Sigmoid colon (tissue), 7 donors: ENCODE results near the gene FOSL2. TPM values are rescaled to one million over a fixed set of nuclear protein-coding genes. Genes with fewer than 3 reads are reported as not detected.
A peak's percentile ranks its signal among the peaks of the same experiment; 100 is the strongest.

Source experiments
- DNase-seq: peaks from one replicate; pipeline ENCODE4 v3.0.0-alpha.2; 2019
- H3K27ac ChIP-seq, 4 donors: fragments of 200-600 bp; sonication (generic); one replicate each; pipeline ENCODE4 v1.5.1; 2016 to 2019; ENCODE audit warnings: mild to moderate bottlenecking in 1 of 4
- H3K27me3 ChIP-seq, 3 donors: fragments of 200-600 bp; sonication (generic); one replicate each; pipeline ENCODE4 v1.5.1; 2019; ENCODE audit warnings: mild to moderate bottlenecking in 1 of 3
- H3K36me3 ChIP-seq, 4 donors: fragments of 200-600 bp; sonication (generic); one replicate each; pipeline ENCODE4 v1.5.1; 2016 to 2019
- H3K4me1 ChIP-seq, 4 donors: fragments of 200-600 bp; sonication (generic); one replicate each; pipeline ENCODE4 v1.5.1; 2017 to 2019
- H3K4me3 ChIP-seq, 4 donors: fragments of 200-600 bp; sonication (generic); one replicate each; pipeline ENCODE4 v1.5.1; 2017 to 2019; ENCODE audit warnings: mild to moderate bottlenecking in 2 of 4, moderate library complexity in 1 of 4
- H3K9me3 ChIP-seq, 4 donors: fragments of 200-600 bp in 3 of 4; sonication (generic) in 3 of 4; one replicate each; pipeline versions ENCODE4 v1.5.1 to v1.6.1; 2013 to 2019
- CTCF ChIP-seq, 4 experiments: fragments of 450-650 bp in 3 of 4; fragments of 200-600 bp in 1 of 4; IDR thresholded peaks; one replicate each; pipeline ENCODE4 v1.5.1; 2016 to 2019; ENCODE audit warnings: antibody characterized with exemption in 4 of 4, mild to moderate bottlenecking in 3 of 4, moderate library complexity in 2 of 4
- EP300 ChIP-seq, 4 donors: sonication (generic); formaldehyde crosslinking; IDR thresholded peaks; one replicate each; pipeline ENCODE4 v1.6.1; 2017; ENCODE audit warnings: antibody characterized with exemption in 4 of 4
- POLR2A ChIP-seq, 2 donors: fragments of 450-650 bp; IDR thresholded peaks; one replicate each; pipeline ENCODE4 v1.6.1; 2016; ENCODE audit warnings: antibody characterized with exemption in 2 of 2, mild to moderate bottlenecking in 2 of 2, moderate library complexity in 2 of 2
- POLR2AphosphoS5 ChIP-seq, 4 donors: sonication (generic); formaldehyde crosslinking; IDR thresholded peaks; one replicate each; pipeline ENCODE4 v1.6.1; 2017; ENCODE audit warnings: antibody characterized with exemption in 4 of 4
- WGBS, 2 donors: extraction: QIAGEN DNeasy Blood & Tissue Kit; methylation state at CpG; one replicate each; pipeline ENCODE4 v1.1.7; 2013; 5-methylcytosine and 5-hydroxymethylcytosine counted together
- intact Hi-C: fragments of 100-400 bp; cut with DNase I; formaldehyde crosslinking; loops from one replicate; pipeline ENCODE4 v1.15.1; 2023
- polyA plus RNA-seq, 3 donors: library from polyadenylated mRNA; stranded (reverse); fragments of 200-250 nt; gene quantifications; one replicate each; pipeline ENCODE4 v1.2.3, GENCODE V29; 2013
- total RNA-seq, 4 donors: library from RNA; depleted of rRNA; stranded (reverse); fragments of >200 nt; gene quantifications; one replicate each; pipeline ENCODE4 v1.1.0, GENCODE V29; 2016
- donor health status: healthy with polysubstance abuse.
- donor health status: Bipolar disorder and iron deficiency.
- donor health status: healthy.

The FOSL2 gene
- total and polyA plus RNA-seq, 7 donors: 30.0 to 208 (median 65.8) TPM

GRCh38 chr2:28400921-28401320 lies 8.3 kb downstream of the FOSL2 start:
- H3K4me3 ChIP-seq: peak overlapping the region in 1 of 4 donors; percentile 13
- peaks cover 21 to 54% (median 24%) of the 10 kb centered on the region in 4 donors for H3K36me3 ChIP-seq
- no peaks in the 10 kb centered on the region for H3K27me3 ChIP-seq
- H3K9me3 ChIP-seq: no peaks in the 10 kb centered on the region
- no peak for TF ChIP-seq POLR2A (IDR thresholded peaks at IDR 0.05)
- TF ChIP-seq CTCF (IDR thresholded peaks at IDR 0.05): no peak
- TF ChIP-seq EP300 (IDR thresholded peaks at IDR 0.05): no peak
- TF ChIP-seq POLR2AphosphoS5 (IDR thresholded peaks at IDR 0.05): no peak
- peaks cover 0 to 92% (median 83%) of the 10 kb centered on the region in 4 donors for H3K4me1 ChIP-seq
- 81 to 89% methylated on average over 1 of the region's 1 CpG for WGBS, 2 donors
- intact Hi-C loops: no loop called here
- DNase-seq: no peak
- H3K27ac ChIP-seq: peak overlapping the region; percentile 97 to 100 (median 100)

GRCh38 chr2:28401411-28401810 lies 8.8 kb downstream of the FOSL2 start:
- WGBS, 2 donors: 65 to 79% methylated on average over 4 of the region's 4 CpGs
- Histone ChIP-seq H3K4me3 (no peak overlapping the region), H3K27me3 (no peaks in the 10 kb centered on the region), H3K4me1 (peaks cover 0 to 97% (median 88%) of the 10 kb centered on the region in 4 donors), H3K27ac (peak overlapping the region; percentile 97 to 100 (median 100)), H3K9me3 (no peaks in the 10 kb centered on the region), H3K36me3 (peaks cover 25 to 59% (median 28%) of the 10 kb centered on the region in 4 donors)
- peak; percentile 52 for DNase-seq
- TF ChIP-seq POLR2AphosphoS5 (IDR thresholded peaks at IDR 0.05) (peak in 1 of 4 donors; percentile 10), EP300 (IDR thresholded peaks at IDR 0.05) (no peak)
- intact Hi-C loops: no loop called here

- peak; percentile 56 for DNase-seq
- H3K27ac ChIP-seq: peak overlapping the region in 2 of 4 donors; percentile 100
- 90 to 92% methylated on average over 6 of the region's 6 CpGs for WGBS, 2 donors
- intact Hi-C loops: no loop called here
- H3K27me3 ChIP-seq: no peaks in the 10 kb centered on the region
- H3K4me1 ChIP-seq: peaks cover 0 to 100% (median 92%) of the 10 kb centered on the region in 4 donors
- H3K9me3 ChIP-seq: no peaks in the 10 kb centered on the region
- H3K36me3 ChIP-seq: peaks cover 31 to 65% (median 35%) of the 10 kb centered on the region in 4 donors
- no peak for TF ChIP-seq EP300 (IDR thresholded peaks at IDR 0.05)
- TF ChIP-seq POLR2AphosphoS5 (IDR thresholded peaks at IDR 0.05): peak in 1 of 4 donors; percentile 14
- no peak overlapping the region for H3K4me3 ChIP-seq
Observed at GRCh38 chr2:28401948-28402550, 9.4 kb downstream of the FOSL2 start.

DNA sequence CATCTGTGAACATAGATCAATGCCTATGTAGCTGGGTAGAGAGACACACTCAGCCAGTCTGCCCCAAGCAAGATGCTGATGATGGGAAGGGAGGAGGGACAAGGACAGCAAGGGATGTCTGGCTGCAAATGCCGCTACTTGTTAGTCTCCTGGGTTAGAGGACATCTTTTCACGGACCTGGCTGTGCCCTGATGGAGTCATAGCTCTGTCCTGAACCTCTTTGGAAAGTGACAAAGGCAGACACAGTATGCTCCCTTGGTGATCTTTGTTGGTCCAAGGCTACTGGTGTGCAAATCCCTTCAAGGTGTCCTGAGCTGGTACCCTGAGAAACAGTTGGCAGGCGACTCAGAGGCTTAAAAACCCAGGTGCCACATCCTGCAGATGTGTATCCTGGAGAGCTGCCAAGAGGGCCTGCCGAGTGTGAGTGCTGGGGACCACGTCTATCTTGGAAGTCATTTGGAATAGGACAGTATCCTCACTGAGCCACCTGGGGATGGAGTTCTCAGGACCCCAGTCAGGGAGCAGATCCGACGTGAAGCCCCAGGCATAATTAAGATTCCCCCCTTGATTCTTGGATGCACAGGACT lies 10.8 kb downstream of the FOSL2 start:
- 56 to 58% methylated on average over 7 of the region's 7 CpGs for WGBS, 2 donors
- peak; percentile 70 for DNase-seq
- TF ChIP-seq EP300 (IDR thresholded peaks at IDR 0.05) (no peak), POLR2AphosphoS5 (IDR thresholded peaks at IDR 0.05) (peak in 1 of 4 donors; percentile 3)
- H3K27me3 ChIP-seq: no peaks in the 10 kb centered on the region
- H3K4me1 ChIP-seq: peaks cover 0 to 100% (median 89%) of the 10 kb centered on the region in 4 donors
- intact Hi-C loops: no loop called here
- peaks cover 45 to 72% (median 49%) of the 10 kb centered on the region in 4 donors for H3K36me3 ChIP-seq
- peak overlapping the region in 2 of 4 donors; percentile 37 to 100 for H3K27ac ChIP-seq
- H3K9me3 ChIP-seq: no peaks in the 10 kb centered on the region
- H3K4me3 ChIP-seq: no peak overlapping the region

- intact Hi-C loops: no loop called here
- 89 to 94% methylated on average over 11 of the region's 11 CpGs for WGBS, 2 donors
Observed at GRCh38 chr2:28404086-28404485, 11.4 kb downstream of the FOSL2 start.

More at GRCh38 chr2:28404086-28404485, 11.4 kb downstream of the FOSL2 start:
- DNase-seq: peak; percentile 65
- no peaks in the 10 kb centered on the region for H3K27me3 ChIP-seq
- peaks cover 0 to 100% (median 83%) of the 10 kb centered on the region in 4 donors for H3K4me1 ChIP-seq
- H3K9me3 ChIP-seq: no peaks in the 10 kb centered on the region
- H3K27ac ChIP-seq: peak overlapping the region in 3 of 4 donors; percentile 5 to 100 (median 37)
- H3K36me3 ChIP-seq: peaks cover 52 to 78% (median 55%) of the 10 kb centered on the region in 4 donors
- peak in 1 of 4 donors; percentile 9 for TF ChIP-seq POLR2AphosphoS5 (IDR thresholded peaks at IDR 0.05)
- TF ChIP-seq CTCF (IDR thresholded peaks at IDR 0.05): no peak
- H3K4me3 ChIP-seq: no peak overlapping the region
